SH-SY5Y (cell line): Measurements from ENCODE around the gene PLEK2.

Source experiments
- GATA2 ChIP-seq: IDR thresholded peaks from 2 replicates; pipeline ENCODE4 v1.6.1; 2011; ENCODE audit warnings: mild to moderate bottlenecking, low read depth, low read length
- GATA3 ChIP-seq: IDR thresholded peaks from 2 replicates; pipeline ENCODE4 v1.6.1; 2011; ENCODE audit warnings: low read depth, mild to moderate bottlenecking, low read length, moderate library complexity

PLEK2 gene

DNA sequence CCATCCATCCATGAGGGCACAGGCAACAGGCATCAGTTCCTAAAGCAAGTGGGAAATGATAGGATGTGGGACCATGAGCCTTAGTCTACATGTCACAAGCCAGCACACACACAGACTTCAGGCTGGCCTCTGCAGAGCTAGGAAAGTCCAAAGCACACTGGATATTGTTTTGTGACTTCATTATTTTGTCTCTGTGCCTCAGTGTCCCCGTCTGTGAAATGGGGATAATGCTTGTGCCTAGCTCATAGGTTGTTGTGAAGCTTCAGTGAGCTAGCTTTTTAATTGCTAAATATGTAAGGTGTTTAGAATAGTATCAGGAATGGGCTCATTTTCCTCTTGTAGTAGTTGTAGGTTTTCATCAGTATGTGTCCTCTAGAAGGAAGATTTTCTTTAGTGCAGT lies 27.0 kb upstream of the PLEK2 start:
- TF ChIP-seq GATA2 (no peak), GATA3 (no peak)

DNA sequence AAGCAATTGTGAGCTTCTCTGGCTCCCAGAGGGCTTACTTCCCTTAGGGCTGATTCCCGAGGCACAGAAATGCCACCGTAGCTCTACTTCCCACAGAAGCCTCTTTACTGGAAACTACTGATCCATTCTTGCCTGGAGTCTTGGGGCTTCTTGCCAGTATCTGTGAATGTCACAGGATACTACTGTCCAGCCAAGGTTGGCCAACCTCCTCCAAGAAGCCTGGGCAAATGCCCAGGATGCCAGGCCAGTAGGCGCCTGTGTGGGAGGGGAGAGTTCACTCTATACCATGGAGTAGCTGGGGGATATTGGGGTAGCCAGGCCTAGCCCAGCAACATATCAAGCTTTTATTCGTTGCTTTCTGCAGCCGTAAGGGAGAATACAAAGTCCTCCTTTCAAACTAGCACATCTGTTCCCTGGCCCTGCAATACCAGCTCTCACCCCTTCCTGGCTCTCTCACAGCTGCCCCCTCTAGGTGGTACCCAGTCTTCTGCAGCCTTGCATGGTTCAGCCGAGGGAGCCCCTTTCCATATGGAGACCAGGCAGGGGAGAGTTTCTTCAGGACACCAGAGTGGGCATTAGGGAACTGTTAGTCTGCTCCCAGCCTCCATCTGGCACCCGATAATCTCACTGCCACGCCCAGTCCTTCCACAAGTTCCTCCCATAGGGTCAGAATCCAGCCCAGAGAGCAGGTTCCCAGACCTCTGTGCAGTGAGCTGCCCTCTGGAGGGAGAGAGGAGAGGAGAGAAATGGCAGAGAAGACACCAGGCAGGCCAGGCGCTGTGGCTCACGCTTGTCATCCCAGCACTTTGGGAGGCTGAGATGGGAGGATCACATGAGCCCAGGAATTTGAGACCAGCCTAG lies 24.3 kb upstream of the PLEK2 start:
- TF ChIP-seq GATA2: no peak
- no peak for TF ChIP-seq GATA3

DNA sequence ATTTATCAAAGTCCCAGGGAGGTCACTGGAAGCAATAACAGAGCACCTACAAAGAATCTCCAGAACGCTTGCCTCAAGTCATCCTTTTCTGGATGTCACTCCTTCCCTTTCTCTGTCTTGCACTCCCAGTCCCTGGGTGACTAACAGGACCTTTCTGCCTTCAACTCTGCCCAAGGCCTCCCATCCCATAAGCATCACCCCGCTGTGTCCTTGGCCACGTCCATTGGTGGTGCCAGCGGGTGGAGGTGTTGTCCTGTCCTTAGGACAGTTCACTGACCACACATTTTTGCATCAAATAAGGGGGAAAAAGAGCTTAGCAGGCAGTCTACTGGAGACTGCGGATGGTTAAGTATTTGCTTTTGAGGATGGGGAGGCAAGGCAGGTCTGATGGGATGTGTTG lies 23.6 kb upstream of the PLEK2 start:
- no peak for TF ChIP-seq GATA2
- TF ChIP-seq GATA3: no peak

- TF ChIP-seq GATA2 (no peak), GATA3 (no peak)
Observed at GRCh38 chr14:67432050-67432564, 20.1 kb upstream of the PLEK2 start.

GRCh38 chr14:67429510-67430205 lies 17.7 kb upstream of the PLEK2 start:
- no peak for TF ChIP-seq GATA2

GRCh38 chr14:67428501-67429031 lies 16.6 kb upstream of the PLEK2 start:
- TF ChIP-seq GATA2: no peak
- TF ChIP-seq GATA3: no peak

DNA sequence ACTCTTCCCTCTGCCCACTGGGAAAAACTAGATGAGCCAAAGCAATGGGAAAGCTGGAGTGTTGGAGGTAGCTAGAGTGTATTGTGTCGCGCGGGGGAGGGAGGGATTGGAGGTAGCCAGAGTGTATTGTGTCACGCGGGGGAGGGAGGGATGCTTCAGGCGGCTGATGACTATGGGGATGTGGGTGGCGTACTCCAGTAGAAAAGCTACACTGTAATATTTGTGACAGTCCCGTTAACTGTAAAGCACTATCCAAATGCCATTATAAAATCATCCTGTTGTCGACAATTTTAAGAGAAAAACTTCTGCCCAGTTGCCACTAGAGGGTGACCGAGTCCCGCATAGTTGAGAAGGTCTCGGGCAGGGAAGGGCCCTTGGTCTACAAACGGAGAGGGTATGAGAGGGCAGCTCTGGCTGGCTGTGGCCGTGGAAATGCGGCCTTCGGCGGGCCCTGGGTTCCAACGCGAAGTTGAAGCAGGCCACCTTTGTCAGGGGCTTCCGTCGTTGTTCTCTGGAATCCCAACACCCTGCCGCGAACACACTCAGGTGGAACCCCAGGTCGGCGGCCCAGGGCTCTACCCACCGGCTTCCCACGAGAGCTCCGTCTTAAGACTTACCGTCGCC lies 15.1 kb upstream of the PLEK2 start:
- TF ChIP-seq GATA2 (no peak), GATA3 (no peak)

GRCh38 chr14:67426161-67426560 lies 14.2 kb upstream of the PLEK2 start:
- TF ChIP-seq GATA3: no peak
- no peak for TF ChIP-seq GATA2

DNA sequence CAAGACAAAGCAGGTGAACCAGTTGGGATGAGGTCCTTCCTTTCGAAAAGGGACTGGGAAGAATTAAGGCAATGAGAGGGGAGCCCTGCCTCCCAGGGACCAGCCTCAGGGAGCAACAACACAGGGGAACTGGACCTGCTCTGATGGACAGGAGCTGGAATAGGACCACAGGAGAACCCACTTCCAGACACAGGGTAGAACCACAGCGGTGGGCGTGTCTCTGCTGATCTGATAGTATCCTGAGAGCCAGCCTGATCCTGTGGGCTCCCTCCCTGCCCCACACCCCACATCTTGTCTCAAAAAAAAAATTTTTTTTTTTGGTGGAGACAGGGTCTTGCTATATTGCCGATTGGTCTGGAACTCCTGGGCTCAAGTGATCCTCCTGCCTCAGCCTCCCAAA lies 13.6 kb upstream of the PLEK2 start:
- TF ChIP-seq GATA3 (no peak), GATA2 (no peak)

DNA sequence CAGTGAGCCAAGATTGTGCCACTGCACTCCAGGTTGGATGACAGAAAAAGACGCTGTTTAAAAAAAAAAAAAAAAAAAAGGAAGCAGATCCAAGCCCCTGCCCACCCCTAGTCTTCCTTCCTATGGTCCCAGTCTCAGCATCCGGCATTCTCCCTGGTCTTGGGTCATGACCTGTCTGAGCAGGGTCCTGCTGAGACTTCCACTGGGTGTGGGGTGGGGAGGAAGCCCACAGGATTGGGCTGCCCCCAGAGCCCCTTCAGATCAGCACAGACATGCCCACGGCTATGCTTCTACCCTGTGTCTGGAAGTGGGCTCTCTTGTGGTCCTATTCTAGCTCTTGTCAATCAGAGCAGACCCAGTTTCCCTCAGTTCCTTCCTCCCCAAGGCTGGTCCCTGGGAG lies 12.6 kb upstream of the PLEK2 start:
- no peak for TF ChIP-seq GATA2
- no peak for TF ChIP-seq GATA3

- no peak for TF ChIP-seq GATA2
- no peak for TF ChIP-seq GATA3
Observed at GRCh38 chr14:67423424-67423823, 11.5 kb upstream of the PLEK2 start.

GRCh38 chr14:67421356-67422224 lies 9.6 kb upstream of the PLEK2 start:
- TF ChIP-seq GATA2: no peak
- TF ChIP-seq GATA3: no peak

DNA sequence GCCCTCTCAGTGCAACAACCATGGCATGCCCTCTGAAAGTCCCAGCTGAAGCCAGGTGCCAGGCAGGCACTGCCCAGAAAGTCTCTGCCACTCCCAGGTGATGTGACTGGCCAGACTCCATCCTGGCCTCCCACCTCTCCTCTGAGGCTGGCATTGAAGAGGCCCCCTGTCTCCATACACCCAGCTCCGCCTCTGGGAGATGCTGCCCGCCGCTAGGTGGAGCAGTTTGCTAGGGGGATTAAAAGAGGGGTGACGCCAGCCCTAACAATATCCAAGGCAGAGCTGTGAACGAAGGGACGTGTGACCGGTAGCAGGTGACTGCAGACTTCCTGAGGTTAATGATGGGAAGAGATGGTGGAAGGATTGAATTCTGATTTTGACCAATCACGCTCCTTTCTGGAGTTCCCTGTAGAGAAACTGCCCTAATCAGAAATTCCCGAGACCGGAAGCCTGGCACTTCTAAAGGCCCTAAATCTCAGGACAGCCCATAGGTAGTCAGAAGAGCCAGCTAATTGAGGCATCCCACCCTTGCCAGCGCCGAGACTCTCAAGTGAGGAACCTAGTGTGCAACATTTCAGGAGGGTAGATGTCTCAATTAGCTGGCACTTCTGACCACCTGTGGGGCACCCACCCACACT lies 8.3 kb upstream of the PLEK2 start:
- TF ChIP-seq GATA3: no peak
- no peak for TF ChIP-seq GATA2
